Coronary artery (tissue), 2 donors: ENCODE data around the gene KRTAP20-4.

Source experiments
- DNase-seq: peaks from one replicate; pipeline ENCODE4 v3.0.0-alpha.2; 2017; ENCODE audit warnings: low spot score
- H3K27ac ChIP-seq, 2 donors: fragments of 200-600 bp; sonication (generic); one replicate each; pipeline ENCODE4 v1.5.1; 2016 to 2019
- H3K4me3 ChIP-seq: fragments of 200-600 bp; sonication (generic); 2 replicates; pipeline ENCODE4 v1.5.1; 2016; ENCODE audit warnings: mild to moderate bottlenecking, moderate library complexity
- TF ChIP-seq, protein P1 (sequence below): fragments of 200-600 bp; sonication (generic); IDR thresholded peaks from one replicate; pipeline ENCODE4 v1.5.1; 2019; ENCODE audit warnings: antibody characterized with exemption

The KRTAP20-4 gene

DNA sequence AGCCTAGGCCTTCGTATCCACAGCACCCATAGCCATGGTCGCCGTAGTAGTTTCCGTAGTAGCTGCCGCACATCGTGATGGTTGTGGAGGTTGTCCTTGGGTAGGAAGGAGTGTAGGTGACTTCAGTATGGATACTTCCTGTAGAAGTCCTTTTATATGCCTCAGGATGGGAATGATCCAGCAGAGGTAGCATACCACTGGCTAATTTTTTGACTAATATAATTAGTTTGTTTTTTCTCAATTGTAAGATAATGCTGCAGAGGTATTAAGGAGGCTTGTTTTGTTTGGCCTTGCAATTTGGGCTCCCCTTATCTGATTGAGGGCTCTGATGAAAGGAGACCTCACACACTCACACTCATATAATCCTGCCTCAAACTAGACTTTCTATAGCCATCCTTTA lies 21.6 kb upstream of the KRTAP20-4 start, which contains the start of gene KRTAP6-2:
TSS of gene KRTAP6-2 (minus strand) at position 101 of the 400 bp plus-strand sequence. CDS start at position 73, 28 bp downstream.
- no peak within 1 kb of the TSS for H3K4me3 ChIP-seq
- TF ChIP-seq, protein P1, sequence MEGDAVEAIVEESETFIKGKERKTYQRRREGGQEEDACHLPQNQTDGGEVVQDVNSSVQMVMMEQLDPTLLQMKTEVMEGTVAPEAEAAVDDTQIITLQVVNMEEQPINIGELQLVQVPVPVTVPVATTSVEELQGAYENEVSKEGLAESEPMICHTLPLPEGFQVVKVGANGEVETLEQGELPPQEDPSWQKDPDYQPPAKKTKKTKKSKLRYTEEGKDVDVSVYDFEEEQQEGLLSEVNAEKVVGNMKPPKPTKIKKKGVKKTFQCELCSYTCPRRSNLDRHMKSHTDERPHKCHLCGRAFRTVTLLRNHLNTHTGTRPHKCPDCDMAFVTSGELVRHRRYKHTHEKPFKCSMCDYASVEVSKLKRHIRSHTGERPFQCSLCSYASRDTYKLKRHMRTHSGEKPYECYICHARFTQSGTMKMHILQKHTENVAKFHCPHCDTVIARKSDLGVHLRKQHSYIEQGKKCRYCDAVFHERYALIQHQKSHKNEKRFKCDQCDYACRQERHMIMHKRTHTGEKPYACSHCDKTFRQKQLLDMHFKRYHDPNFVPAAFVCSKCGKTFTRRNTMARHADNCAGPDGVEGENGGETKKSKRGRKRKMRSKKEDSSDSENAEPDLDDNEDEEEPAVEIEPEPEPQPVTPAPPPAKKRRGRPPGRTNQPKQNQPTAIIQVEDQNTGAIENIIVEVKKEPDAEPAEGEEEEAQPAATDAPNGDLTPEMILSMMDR = no peak
- DNase-seq = no peak
- no peak within 1 kb of the TSS for H3K27ac ChIP-seq

DNA sequence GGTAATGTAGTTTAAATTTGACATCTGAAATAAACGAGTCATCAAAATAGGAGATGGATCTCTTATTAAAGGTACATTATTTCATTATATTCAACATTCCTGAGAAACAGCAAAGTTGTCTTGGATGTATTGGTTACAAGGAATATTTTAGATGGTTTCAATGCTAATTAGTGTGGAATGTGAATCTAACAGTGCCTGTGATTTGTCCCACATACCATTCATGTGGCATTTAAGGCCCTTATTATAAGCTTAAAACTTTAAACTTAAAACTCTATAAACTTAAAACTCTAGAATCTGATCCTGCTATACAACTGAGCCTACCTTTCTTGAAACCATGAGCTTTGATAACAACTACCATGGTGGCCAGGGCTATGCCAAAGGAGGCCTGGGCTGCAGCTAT lies 19.6 kb upstream of the KRTAP20-4 start, which contains the start of gene KRTAP22-1:
TSS of gene KRTAP22-1 (plus strand) at position 301 of the 400 bp plus-strand sequence.
- TF ChIP-seq, protein P1 = no peak
- DNase-seq = no peak
- H3K4me3 ChIP-seq = no peak within 1 kb of the TSS
- no peak within 1 kb of the TSS for H3K27ac ChIP-seq

DNA sequence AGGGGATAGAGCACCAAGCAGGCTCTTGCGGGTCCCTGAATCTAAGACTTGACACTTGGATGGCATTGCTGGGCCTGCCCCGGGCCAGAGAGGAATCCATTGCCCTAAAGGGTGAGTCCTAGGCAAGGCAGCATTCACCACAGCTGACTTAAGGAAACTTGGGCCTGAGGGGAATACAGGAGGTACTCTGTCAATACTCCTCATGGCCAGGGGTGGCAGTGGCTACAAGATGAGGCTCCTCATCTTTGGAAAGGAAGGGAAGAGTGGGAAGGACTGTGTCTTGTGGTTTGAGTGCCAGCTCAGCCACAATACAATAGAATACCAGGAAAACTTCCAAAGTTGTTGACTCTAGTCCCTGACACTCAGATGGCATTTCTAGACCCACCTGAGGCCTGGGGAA lies 14.5 kb upstream of the KRTAP20-4 start:
- Histone ChIP-seq H3K4me3 (no peak overlapping the region), H3K27ac (no peak overlapping the region)
- no peak for DNase-seq
- TF ChIP-seq, protein P1 = no peak

DNA sequence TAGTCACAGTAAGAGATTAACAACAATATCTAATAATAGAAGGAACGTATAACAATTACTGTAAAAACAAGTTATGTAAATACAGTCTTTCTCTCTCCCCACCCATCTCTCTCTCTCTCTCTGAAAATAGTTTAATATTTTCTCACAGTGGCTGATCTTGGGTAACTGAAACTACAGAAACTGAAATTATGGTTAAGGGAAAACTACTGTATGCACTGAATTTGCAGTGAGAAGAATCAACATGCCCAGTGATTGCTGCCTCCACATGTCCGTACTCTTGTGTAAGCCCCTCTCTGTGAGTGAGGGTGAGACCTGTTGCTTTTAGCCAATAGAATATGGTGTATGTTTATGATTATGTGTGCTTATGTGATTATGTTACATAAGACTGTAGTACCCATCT lies 8.3 kb upstream of the KRTAP20-4 start:
- Histone ChIP-seq H3K27ac (no peak overlapping the region), H3K4me3 (no peak overlapping the region)
- TF ChIP-seq, protein P1 = no peak
- no peak for DNase-seq

DNA sequence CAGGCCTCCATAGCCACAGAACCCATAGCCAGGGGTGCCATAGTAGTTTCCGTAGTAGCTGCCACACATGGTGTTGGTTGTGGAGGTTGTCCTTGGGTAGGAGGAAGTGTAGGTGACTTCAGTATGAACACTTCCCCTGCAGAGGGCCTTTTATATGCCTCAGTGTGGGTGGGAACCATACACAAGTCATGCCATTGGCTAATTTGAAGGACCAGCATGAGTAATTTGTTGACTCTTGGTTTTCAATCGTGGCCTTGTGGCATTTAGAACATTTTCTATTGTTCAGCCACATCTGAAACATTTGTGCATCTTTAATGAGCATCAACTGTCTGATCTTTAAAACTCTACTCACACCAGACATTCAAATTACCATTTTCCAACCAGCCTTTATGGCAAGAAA lies 6.6 kb upstream of the KRTAP20-4 start, which contains the start of gene KRTAP6-1:
TSS of gene KRTAP6-1 (minus strand) at position 95 of the 400 bp plus-strand sequence. CDS start at position 69, 26 bp downstream.
- no peak within 1 kb of the TSS for H3K4me3 ChIP-seq
- TF ChIP-seq, protein P1 = no peak
- DNase-seq = no peak
- no peak within 1 kb of the TSS for H3K27ac ChIP-seq

DNA sequence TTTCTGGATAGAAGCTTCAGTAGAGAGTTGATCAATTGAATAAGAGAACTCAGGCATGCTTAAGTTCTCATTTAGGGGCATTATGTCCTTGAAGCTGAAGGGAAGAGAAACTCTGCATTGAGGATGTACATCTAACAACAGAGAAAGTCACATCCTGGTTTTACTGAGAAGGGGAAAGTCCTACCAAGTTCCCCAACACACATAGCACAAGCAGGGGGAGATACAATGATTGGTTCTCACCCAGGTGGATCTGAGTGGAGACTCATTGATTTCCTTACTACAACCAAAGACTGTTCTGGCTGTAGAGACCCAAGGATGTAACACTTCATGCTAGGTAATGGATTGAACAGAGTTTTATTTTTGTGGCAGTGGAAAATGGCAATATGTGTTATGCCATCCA lies 5.2 kb upstream of the KRTAP20-4 start:
- DNase-seq = no peak
- H3K4me3 ChIP-seq = no peak overlapping the region
- TF ChIP-seq, protein P1 = no peak
- no peak overlapping the region for H3K27ac ChIP-seq

DNA sequence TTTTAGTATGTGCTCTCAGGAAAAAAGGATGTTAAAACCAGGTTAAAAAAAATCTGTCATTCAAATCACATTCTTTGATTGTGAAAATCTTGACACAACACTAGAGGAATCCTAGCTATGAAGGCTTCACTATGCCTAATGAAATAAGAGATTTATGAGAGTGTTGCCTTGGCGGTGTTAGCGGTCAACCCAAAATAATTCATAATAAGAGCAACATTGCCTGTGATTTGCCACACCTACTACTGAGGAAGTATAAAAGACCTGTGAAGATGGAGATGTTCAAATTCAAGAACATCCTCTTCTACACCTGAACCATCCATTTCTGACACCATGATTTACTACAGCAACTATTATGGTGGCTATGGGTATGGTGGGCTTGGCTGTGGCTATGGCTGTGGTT lies 4.3 kb upstream of the KRTAP20-4 start, which contains the start of gene KRTAP20-1:
TSS of gene KRTAP20-1 (plus strand) at position 301 of the 400 bp plus-strand sequence. CDS start at position 331, 30 bp downstream.
- TF ChIP-seq, protein P1 = no peak
- Histone ChIP-seq H3K4me3 (no peak within 1 kb of the TSS), H3K27ac (no peak within 1 kb of the TSS)
- no peak for DNase-seq
